SIG-M5 treated with dmso at 0.1 percent for 504 hours (cell line): ENCODE data around the gene CYP1A2.

Source experiments
- DNase-seq: peaks from one replicate; lab custom pipeline; 2025; ENCODE audit not compliant: unreplicated experiment; lab: John Stamatoyannopoulos, UW

The CYP1A2 gene

DNA sequence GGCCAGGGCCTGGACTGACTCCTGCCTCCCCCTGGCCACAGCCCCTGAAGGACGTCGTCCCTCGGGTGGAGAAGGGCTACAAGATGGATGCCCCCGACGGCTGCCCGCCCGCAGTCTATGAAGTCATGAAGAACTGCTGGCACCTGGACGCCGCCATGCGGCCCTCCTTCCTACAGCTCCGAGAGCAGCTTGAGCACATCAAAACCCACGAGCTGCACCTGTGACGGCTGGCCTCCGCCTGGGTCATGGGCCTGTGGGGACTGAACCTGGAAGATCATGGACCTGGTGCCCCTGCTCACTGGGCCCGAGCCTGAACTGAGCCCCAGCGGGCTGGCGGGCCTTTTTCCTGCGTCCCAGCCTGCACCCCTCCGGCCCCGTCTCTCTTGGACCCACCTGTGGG is 53.6 kb downstream of the CYP1A2 start:
- no peak for DNase-seq

DNA sequence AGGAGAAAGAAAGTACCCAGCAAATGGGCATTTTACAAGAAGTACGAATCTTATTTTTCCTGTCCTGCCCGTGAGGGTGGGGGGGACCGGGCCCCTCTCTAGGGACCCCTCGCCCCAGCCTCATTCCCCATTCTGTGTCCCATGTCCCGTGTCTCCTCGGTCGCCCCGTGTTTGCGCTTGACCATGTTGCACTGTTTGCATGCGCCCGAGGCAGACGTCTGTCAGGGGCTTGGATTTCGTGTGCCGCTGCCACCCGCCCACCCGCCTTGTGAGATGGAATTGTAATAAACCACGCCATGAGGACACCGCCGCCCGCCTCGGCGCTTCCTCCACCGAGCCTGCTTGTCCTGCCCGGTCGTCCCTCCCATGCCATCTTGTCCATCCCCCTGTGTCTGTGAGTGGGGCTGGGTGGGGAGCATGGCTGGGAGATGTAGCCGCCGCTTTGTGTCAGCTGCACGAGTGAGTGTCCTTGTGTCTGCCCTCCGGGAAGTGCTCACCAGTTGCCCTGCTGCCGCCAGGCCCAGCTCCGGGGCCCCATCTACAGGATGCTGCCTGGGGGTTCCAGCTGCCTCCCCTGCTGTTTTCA is 54.3 kb downstream of the CYP1A2 start:
- no peak for DNase-seq

DNA sequence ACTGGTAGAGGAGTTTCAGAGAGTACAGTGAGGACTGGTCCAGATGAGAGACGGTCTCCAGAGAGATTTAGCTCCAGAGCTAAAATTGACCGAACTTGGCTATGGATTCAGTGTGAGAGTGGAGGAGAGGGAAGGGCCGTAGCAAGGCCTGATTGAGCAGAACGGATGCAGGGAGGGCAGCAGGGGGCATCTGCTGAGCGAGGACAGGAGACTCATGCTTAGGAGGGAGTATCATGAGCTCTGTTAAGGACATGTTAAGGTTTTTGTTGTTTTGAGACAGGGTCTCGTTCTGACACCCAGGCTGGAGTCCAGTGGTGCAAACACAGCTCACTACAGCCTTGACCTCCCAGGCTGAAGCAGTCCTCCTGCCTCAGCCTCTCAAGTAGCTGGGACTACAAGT is 56.3 kb downstream of the CYP1A2 start:
- no peak for DNase-seq
